Measurements from ENCODE around the gene SASH3.

The SASH3 gene

GRCh38 chrX:129781680-129782495 lies 2.1 kb downstream of the SASH3 start:
- in situ Hi-C loops (cut with MboI; ENCODE audit: low sequenced_read_pairs), result no loop called here

GRCh38 chrX:129782706-129783105 lies 3.0 kb downstream of the SASH3 start:
- in situ Hi-C loops (cut with MboI; ENCODE audit: low sequenced_read_pairs), result no loop called here

- in situ Hi-C loops (cut with MboI; ENCODE audit: low sequenced_read_pairs), result no loop called here
Observed at GRCh38 chrX:129783291-129783713, 3.6 kb downstream of the SASH3 start.

GRCh38 chrX:129784371-129784770 lies 4.6 kb downstream of the SASH3 start:
- in situ Hi-C loops (cut with MboI; ENCODE audit: low sequenced_read_pairs), result no loop called here

- in situ Hi-C loops (cut with MboI; ENCODE audit: low sequenced_read_pairs), result no loop called here
Observed at GRCh38 chrX:129785160-129785947, 5.6 kb downstream of the SASH3 start.

GRCh38 chrX:129786210-129786651 lies 6.5 kb downstream of the SASH3 start:
- in situ Hi-C loops (cut with MboI; ENCODE audit: low sequenced_read_pairs), result no loop called here

GRCh38 chrX:129787336-129788055 lies 7.7 kb downstream of the SASH3 start:
- in situ Hi-C loops (cut with MboI; ENCODE audit: low sequenced_read_pairs), result no loop called here

GRCh38 chrX:129788527-129788926 lies 8.8 kb downstream of the SASH3 start:
- in situ Hi-C loops (cut with MboI; ENCODE audit: low sequenced_read_pairs), result no loop called here

- in situ Hi-C loops (cut with MboI; ENCODE audit: low sequenced_read_pairs), result no loop called here
Observed at GRCh38 chrX:129790146-129790545, 10.4 kb downstream of the SASH3 start.

- in situ Hi-C loops (cut with MboI; ENCODE audit: low sequenced_read_pairs), result no loop called here
Observed at GRCh38 chrX:129790808-129791207, 11.1 kb downstream of the SASH3 start.

- in situ Hi-C loops (cut with MboI; ENCODE audit: low sequenced_read_pairs), result no loop called here
Observed at GRCh38 chrX:129791336-129791735, 11.6 kb downstream of the SASH3 start.

GRCh38 chrX:129791961-129792570 lies 12.3 kb downstream of the SASH3 start:
- in situ Hi-C loops (cut with MboI; ENCODE audit: low sequenced_read_pairs), result no loop called here

GRCh38 chrX:129792586-129793291 lies 13.0 kb downstream of the SASH3 start:
- in situ Hi-C loops (cut with MboI; ENCODE audit: low sequenced_read_pairs), result no loop called here

GRCh38 chrX:129793604-129794191 lies 13.9 kb downstream of the SASH3 start:
- in situ Hi-C loops (cut with MboI; ENCODE audit: low sequenced_read_pairs), result no loop called here

GRCh38 chrX:129795584-129795983 lies 15.8 kb downstream of the SASH3 start:
- in situ Hi-C loops (cut with MboI; ENCODE audit: low sequenced_read_pairs), result no loop called here

- in situ Hi-C loops (cut with MboI; ENCODE audit: low sequenced_read_pairs), result no loop called here
Observed at GRCh38 chrX:129797251-129797906, 17.6 kb downstream of the SASH3 start.

- in situ Hi-C loops (cut with MboI; ENCODE audit: low sequenced_read_pairs), result no loop called here
Observed at GRCh38 chrX:129798456-129798855, 18.7 kb downstream of the SASH3 start.

GRCh38 chrX:129798888-129799287 lies 19.1 kb downstream of the SASH3 start:
- in situ Hi-C loops (cut with MboI; ENCODE audit: low sequenced_read_pairs), result no loop called here

GRCh38 chrX:129800186-129800585 lies 20.4 kb downstream of the SASH3 start:
- in situ Hi-C loops (cut with MboI; ENCODE audit: low sequenced_read_pairs), result no loop called here
